CD14-positive monocyte (primary cell): Measurements from ENCODE around the gene BCL2. TPM values are rescaled to one million over a fixed set of nuclear protein-coding genes. Genes with fewer than 3 reads are reported as not detected.

Experiments
- DNase-seq, 3 donors: peaks; one replicate each; pipeline ENCODE4 v3.0.0-alpha.2; 2011 to 2022
- H2AFZ ChIP-seq: 2 replicates; pipeline ENCODE4 v1.6.0; 2012; ENCODE audit warnings: mild to moderate bottlenecking, low read depth, low read length, inconsistent platforms; ENCODE audit not compliant: insufficient read depth, poor library complexity, severe bottlenecking
- H3K27ac ChIP-seq, 2 donors: 1 replicate in 1 of 2; 2 replicates in 1 of 2; pipeline ENCODE4 v1.5.1; 2012 to 2013; ENCODE audit warnings: low read length in 2 of 2, control low read depth in 1 of 2, inconsistent platforms in 1 of 2, low read depth in 1 of 2, mild to moderate bottlenecking in 1 of 2
- H3K27me3 ChIP-seq, 2 donors: one replicate each; pipeline versions ENCODE4 v1.6.0 to v1.6.1; 2011 to 2013; ENCODE audit warnings: low read length in 2 of 2; ENCODE audit not compliant: control insufficient read depth in 2 of 2, insufficient read depth in 2 of 2
- H3K36me3 ChIP-seq, 2 donors: replicated peaks in 1 of 2; 1 replicate in 1 of 2; 2 replicates in 1 of 2; pipeline versions ENCODE4 v1.5.1 to v1.6.1; 2012 to 2013; ENCODE audit warnings: low read length in 2 of 2, control low read depth in 1 of 2, inconsistent platforms in 1 of 2, mild to moderate bottlenecking in 1 of 2; ENCODE audit not compliant: insufficient read depth in 2 of 2, control insufficient read depth in 1 of 2
- H3K4me1 ChIP-seq, 2 donors: 1 replicate in 1 of 2; 2 replicates in 1 of 2; pipeline versions ENCODE4 v1.5.1 to v1.6.1; 2012 to 2013; ENCODE audit warnings: low read length in 2 of 2, control low read depth in 1 of 2, inconsistent platforms in 1 of 2, mild to moderate bottlenecking in 1 of 2, moderate library complexity in 1 of 2; ENCODE audit not compliant: insufficient read depth in 2 of 2, control insufficient read depth in 1 of 2
- H3K4me2 ChIP-seq: replicated peaks from 2 replicates; pipeline ENCODE3; 2012; ENCODE audit warnings: low read length, moderate library complexity, mild to moderate bottlenecking; ENCODE audit not compliant: poor library complexity, severe bottlenecking; ENCODE audit errors: extremely low read depth
- H3K4me3 ChIP-seq, 3 experiments: fragments of 200-600 bp in 1 of 3; sonication (generic) in 1 of 3; replicated peaks in 1 of 3; 1 replicate in 2 of 3; 2 replicates in 1 of 3; pipeline ENCODE4 v1.5.1; 2011 to 2013; ENCODE audit warnings: low read length in 3 of 3, mild to moderate bottlenecking in 3 of 3, control low read depth in 2 of 3, low read depth in 2 of 3, inconsistent platforms in 1 of 3, moderate library complexity in 1 of 3
- H3K79me2 ChIP-seq: 2 replicates; pipeline ENCODE4 v1.6.0; 2012; ENCODE audit warnings: mild to moderate bottlenecking, control low read depth, inconsistent platforms, low read length, moderate library complexity; ENCODE audit not compliant: insufficient read depth
- H3K9ac ChIP-seq: 2 replicates; pipeline ENCODE4 v1.6.0; 2017; ENCODE audit warnings: low read length, mild to moderate bottlenecking; ENCODE audit not compliant: insufficient read depth, poor library complexity, severe bottlenecking
- H3K9me3 ChIP-seq, 2 donors: replicated peaks in 1 of 2; 1 replicate in 1 of 2; 2 replicates in 1 of 2; pipeline versions ENCODE4 v1.5.1 to v1.6.1; 2012 to 2013; ENCODE audit warnings: low read length in 2 of 2, control low read depth in 1 of 2; ENCODE audit not compliant: control insufficient read depth in 1 of 2, insufficient read depth in 1 of 2
- H4K20me1 ChIP-seq: 2 replicates; pipeline ENCODE4 v1.6.0; 2012; ENCODE audit warnings: mild to moderate bottlenecking, low read length, control low read depth, moderate library complexity; ENCODE audit not compliant: insufficient read depth
- H3K27ac Mint-ChIP-seq, 7 donors: one replicate each; pipeline ENCODE4 v1.8.0; 2020; ENCODE audit warnings: mild to moderate bottlenecking in 7 of 7, mixed read lengths in 7 of 7, moderate library complexity in 6 of 7, inconsistent platforms in 2 of 7
- H3K27me3 Mint-ChIP-seq, 3 donors: one replicate each; pipeline ENCODE4 v1.8.0; 2021 to 2022; ENCODE audit warnings: low read depth in 3 of 3, mild to moderate bottlenecking in 3 of 3, mixed read lengths in 3 of 3, moderate library complexity in 3 of 3, inconsistent platforms in 1 of 3
- H3K36me3 Mint-ChIP-seq, 2 donors: one replicate each; pipeline ENCODE4 v1.8.0; 2020; ENCODE audit warnings: mixed read lengths in 2 of 2, inconsistent platforms in 1 of 2, mild to moderate bottlenecking in 1 of 2
- H3K4me1 Mint-ChIP-seq: one replicate; pipeline ENCODE4 v1.8.0; 2020; ENCODE audit warnings: mild to moderate bottlenecking, mixed read lengths
- H3K4me3 Mint-ChIP-seq, 2 donors: one replicate each; pipeline ENCODE4 v1.8.0; 2020; ENCODE audit warnings: mild to moderate bottlenecking in 2 of 2, mixed read lengths in 2 of 2, moderate library complexity in 1 of 2
- H3K9me3 Mint-ChIP-seq, 7 donors: one replicate each; pipeline ENCODE4 v1.8.0; 2020 to 2022; ENCODE audit warnings: mixed read lengths in 7 of 7, mild to moderate bottlenecking in 6 of 7, moderate library complexity in 6 of 7, inconsistent platforms in 2 of 7
- CTCF ChIP-seq: fragments of 200-600 bp; IDR thresholded peaks from one replicate; pipeline ENCODE4 v1.8.0; 2022; ENCODE audit warnings: antibody characterized with exemption, mild to moderate bottlenecking
- WGBS: methylation state at CpG from one replicate; pipeline ENCODE4 v1.1.5; 2013; ENCODE audit warnings: missing lambda C conversion rate; ENCODE audit not compliant: insufficient coverage; 5-methylcytosine and 5-hydroxymethylcytosine counted together
- intact Hi-C, 2 donors: fragments of 100-400 bp; cut with micrococcal nuclease; formaldehyde crosslinking; loops; one replicate each; pipeline versions ENCODE4 v1.15.0 to v1.15.1; 2023
- polyA plus RNA-seq, 3 donors: library from polyadenylated mRNA; depleted of rRNA in 1 of 3; unstranded in 2 of 3; stranded (reverse) in 1 of 3; fragments of 300-500 nt in 2 of 3; fragments of >200 nt in 1 of 3; fragmentation: Illumina TruSeq in 2 of 3; gene quantifications; 1 replicate in 2 of 3; 2 replicates in 1 of 3; pipeline ENCODE4 v1.2.3, GENCODE V29; 2012 to 2021

BCL2 gene
- polyA plus RNA-seq, 3 donors, result 0.58 to 2.5 (median 1.1) TPM

- Histone ChIP-seq H2AFZ (no peak overlapping the region), H3K4me2 (no peak overlapping the region), H3K79me2 (peaks cover 11% of the 10 kb centered on the region), H3K9ac (no peak overlapping the region), H3K27ac (peak overlapping the region in 1 of 2 donors; percentile 92), H3K4me1 (peaks cover 35 to 46% of the 10 kb centered on the region in 2 donors), H3K9me3 (no peaks in the 10 kb centered on the region), H3K27me3 (no peaks in the 10 kb centered on the region), H4K20me1 (no peaks in the 10 kb centered on the region), H3K4me3 (no peak overlapping the region), H3K36me3 (no peaks in the 10 kb centered on the region)
- Mint-ChIP-seq H3K27ac (peak overlapping the region; percentile 46 to 96 (median 87)), H3K27me3 (no peaks in the 10 kb centered on the region), H3K4me1 (peaks cover 43% of the 10 kb centered on the region), H3K9me3 (peaks cover 0 to 3% (median 0%) of the 10 kb centered on the region in 7 donors), H3K4me3 (no peak overlapping the region), H3K36me3 (peaks cover 3 to 5% of the 10 kb centered on the region in 2 donors)
- intact Hi-C loops, result loop anchor here in 1 of 2 donors (5.0 kb wide), 1 partner anchor 62 kb away; the partner anchor contains the start of gene BCL2
- no CpG with 5 or more reads among the region's 3 CpGs for WGBS
- TF ChIP-seq CTCF, result no peak
- DNase-seq, result peak in 2 of 3 donors; percentile 31 to 54
Observed at GRCh38 chr18:63255435-63255834, 64.1 kb downstream of the BCL2 start.

GRCh38 chr18:63254716-63255399 lies 64.7 kb downstream of the BCL2 start:
- Mint-ChIP-seq H3K36me3 (peaks cover 3 to 5% of the 10 kb centered on the region in 2 donors), H3K4me1 (peaks cover 48% of the 10 kb centered on the region), H3K27ac (peak overlapping the region; percentile 86 to 96 (median 91)), H3K9me3 (peaks cover 0 to 3% (median 0%) of the 10 kb centered on the region in 7 donors), H3K27me3 (no peaks in the 10 kb centered on the region), H3K4me3 (no peak overlapping the region)
- Histone ChIP-seq H3K9me3 (no peaks in the 10 kb centered on the region), H3K4me2 (no peak overlapping the region), H3K79me2 (peaks cover 11% of the 10 kb centered on the region), H4K20me1 (no peaks in the 10 kb centered on the region), H3K4me1 (peaks cover 41 to 52% of the 10 kb centered on the region in 2 donors), H3K36me3 (no peaks in the 10 kb centered on the region), H3K4me3 (no peak overlapping the region), H3K9ac (no peak overlapping the region), H3K27me3 (no peaks in the 10 kb centered on the region), H3K27ac (peak overlapping the region in 1 of 2 donors; percentile 92), H2AFZ (peak overlapping the region; percentile 18)
- WGBS, result 92% methylated on average over 3 of the region's 4 CpGs
- DNase-seq, result no peak
- intact Hi-C loops, result loop anchor here in 1 of 2 donors (5.0 kb wide), 1 partner anchor 62 kb away; the partner anchor contains the start of gene BCL2
- TF ChIP-seq CTCF, result no peak
